NT2/D1 (cell line): Measurements from ENCODE around the gene FAM156B.

Experiments
- SUZ12 ChIP-seq: IDR thresholded peaks from 2 replicates; pipeline ENCODE4 v1.6.1; 2011; ENCODE audit not compliant: insufficient read length, insufficient read depth; ENCODE audit errors: extremely low read depth
- YY1 ChIP-seq: IDR thresholded peaks from 2 replicates; pipeline ENCODE4 v1.6.1; 2011; ENCODE audit not compliant: insufficient read length, insufficient read depth
- ZNF274 ChIP-seq: IDR thresholded peaks from 2 replicates; pipeline ENCODE4 v1.6.1; 2011; ENCODE audit warnings: mild to moderate bottlenecking, low read depth, low read length

DNA sequence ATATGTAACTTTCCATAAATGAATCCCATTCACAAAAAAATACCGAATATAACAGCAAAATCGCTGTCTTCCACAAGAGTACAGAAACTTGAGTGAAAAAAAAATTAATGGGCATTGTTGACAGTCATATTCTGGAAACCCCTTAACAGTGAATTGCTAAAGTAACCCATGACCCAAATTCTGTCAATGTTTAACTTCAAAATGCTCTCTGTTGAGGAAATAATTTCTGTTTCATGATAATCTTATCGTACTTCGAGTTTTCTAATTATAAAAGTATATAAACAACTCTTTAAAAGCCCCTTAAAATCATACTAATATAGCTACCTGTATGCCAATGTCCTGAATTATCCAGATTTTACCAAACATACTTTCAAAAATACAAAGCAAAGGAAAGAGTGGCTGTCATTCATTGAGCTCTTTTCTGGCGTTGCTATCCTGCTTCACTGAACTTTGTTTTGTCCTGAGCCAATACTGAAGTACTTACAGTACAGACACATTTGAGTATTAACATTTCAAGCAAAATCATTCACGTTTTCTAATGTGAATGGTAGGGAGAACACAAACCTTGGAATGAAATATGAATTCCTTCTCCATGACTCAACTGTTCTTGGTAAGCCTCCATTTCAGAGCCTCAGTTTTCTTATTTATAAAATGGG, 31.7 kb upstream of the FAM156B start:
- TF ChIP-seq ZNF274 (no peak), SUZ12 (no peak), YY1 (no peak)
